ENCODE data around the gene MLEC.
A peak's percentile ranks its signal among the peaks of the same experiment; 100 is the strongest.

GRCh38 chr12:120668868-120669840 is 17.8 kb upstream of the MLEC start:
- no peak for TF ChIP-seq POLR2AphosphoS5 (IDR thresholded peaks at IDR 0.05; ENCODE audit: low read depth, low read length)
- peak; percentile 79 for TF ChIP-seq PAX5 (IDR thresholded peaks at IDR 0.05; ENCODE audit: insufficient read depth, low read length, severe bottlenecking)
- TF ChIP-seq POLR2A (IDR thresholded peaks at IDR 0.05; ENCODE audit: low read depth, low read length) = no peak
- no peak for TF ChIP-seq POU2F2 (IDR thresholded peaks at IDR 0.05; ENCODE audit: low read depth, low read length)
- no peak for TF ChIP-seq TAF1 (IDR thresholded peaks at IDR 0.05; ENCODE audit: low read depth, low read length)
- no peak for TF ChIP-seq SPI1 (IDR thresholded peaks at IDR 0.05; ENCODE audit: low read depth, low read length)
